HUES6 (cell line): ENCODE results near the gene RYR1.

Source experiments
- H3K27ac ChIP-seq: 2 replicates; pipeline ENCODE4 v1.7.0; 2013; ENCODE audit warnings: low read depth, mild to moderate bottlenecking, low read length, inconsistent platforms
- H3K27me3 ChIP-seq: 2 replicates; pipeline ENCODE4 v1.6.1; 2013; ENCODE audit warnings: low read length; ENCODE audit not compliant: control insufficient read depth, insufficient read depth
- H3K36me3 ChIP-seq: 2 replicates; pipeline ENCODE4 v1.6.1; 2013; ENCODE audit warnings: low read length; ENCODE audit not compliant: control insufficient read depth, insufficient read depth
- H3K4me1 ChIP-seq: 2 replicates; pipeline ENCODE4 v1.6.1; 2013; ENCODE audit warnings: low read length; ENCODE audit not compliant: control insufficient read depth, insufficient read depth
- H3K4me3 ChIP-seq: 2 replicates; pipeline ENCODE4 v1.5.1; 2013; ENCODE audit warnings: low read depth, low read length
- H3K9ac ChIP-seq: one replicate; pipeline ENCODE4 v1.6.1; 2013; ENCODE audit warnings: mild to moderate bottlenecking, low read length
- H3K9me3 ChIP-seq: 2 replicates; pipeline ENCODE4 v1.6.1; 2013; ENCODE audit warnings: low read depth, low read length; ENCODE audit not compliant: control insufficient read depth, insufficient read depth

RYR1 gene

GRCh38 chr19:38635483-38636399, 202.2 kb downstream of the RYR1 start:
- Histone ChIP-seq H3K27me3 (no peaks in the 10 kb centered on the region), H3K36me3 (peaks cover 36% of the 10 kb centered on the region), H3K27ac (peak overlapping the region; percentile 4; the same call in 1 of the 2 replicates), H3K4me3 (no peak overlapping the region), H3K4me1 (peaks cover 23% of the 10 kb centered on the region), H3K9me3 (no peaks in the 10 kb centered on the region), H3K9ac (peak overlapping the region; percentile 1)
